HG02938 (cell line): ENCODE measurements around the gene ST6GALNAC4.

Source experiments
- ATAC-seq: cut with Tn5 transposase; IDR thresholded peaks from one replicate; pipeline ENCODE4 v1.9.1; 2021; ENCODE audit warnings: mild to moderate bottlenecking, moderate library complexity; ENCODE audit not compliant: unreplicated experiment

The ST6GALNAC4 gene

GRCh38 chr9:127931092-127931881, 14.4 kb upstream of the ST6GALNAC4 start:
- no peak for ATAC-seq

- ATAC-seq, result peak; percentile 66
Observed at GRCh38 chr9:127930231-127931091, 13.6 kb upstream of the ST6GALNAC4 start, which contains the start of gene PIP5KL1. Gene PIP5KL1, minus strand, starts transcription at chr9:127930777. Its CDS starts 25 bp downstream, at chr9:127930752.

GRCh38 chr9:127929625-127929979, 12.8 kb upstream of the ST6GALNAC4 start:
- ATAC-seq, result no peak

- no peak for ATAC-seq
Observed at GRCh38 chr9:127928676-127929624, 12.1 kb upstream of the ST6GALNAC4 start.

- ATAC-seq, result no peak
Observed at GRCh38 chr9:127927988-127928675, 11.3 kb upstream of the ST6GALNAC4 start.

- ATAC-seq, result no peak
Observed at GRCh38 chr9:127927201-127927987, 10.6 kb upstream of the ST6GALNAC4 start.

- ATAC-seq, result no peak
Observed at GRCh38 chr9:127926906-127927200, 10.0 kb upstream of the ST6GALNAC4 start.

GRCh38 chr9:127925959-127926905, 9.4 kb upstream of the ST6GALNAC4 start:
- no peak for ATAC-seq

- ATAC-seq, result no peak
Observed at GRCh38 chr9:127924736-127925444, 8.0 kb upstream of the ST6GALNAC4 start.

GRCh38 chr9:127923771-127924170, 6.9 kb upstream of the ST6GALNAC4 start:
- no peak for ATAC-seq

- ATAC-seq, result no peak
Observed at GRCh38 chr9:127923046-127923445, 6.2 kb upstream of the ST6GALNAC4 start.

GRCh38 chr9:127921557-127922120, 4.8 kb upstream of the ST6GALNAC4 start:
- ATAC-seq, result no peak

GRCh38 chr9:127920794-127921193, 4.0 kb upstream of the ST6GALNAC4 start:
- no peak for ATAC-seq

- ATAC-seq, result no peak
Observed at GRCh38 chr9:127919253-127919815, 2.5 kb upstream of the ST6GALNAC4 start.

- ATAC-seq, result no peak
Observed at GRCh38 chr9:127918183-127919107, 1.6 kb upstream of the ST6GALNAC4 start.

GRCh38 chr9:127917603-127918002, 762 bp upstream of the ST6GALNAC4 start:
- no peak for ATAC-seq
